Transverse colon (tissue), 4 donors: Measurements from ENCODE around the gene PIK3IP1. TPM values are rescaled to one million over a fixed set of nuclear protein-coding genes. Genes with fewer than 3 reads are reported as not detected.

Source experiments
- DNase-seq: peaks from one replicate; pipeline ENCODE4 v3.0.0-alpha.2; 2019
- H3K27ac ChIP-seq, 4 donors: fragments of 200-600 bp; sonication (generic); 2 replicates each; pipeline ENCODE4 v1.5.1; 2016 to 2018; ENCODE audit warnings: inconsistent platforms in 4 of 4
- H3K27me3 ChIP-seq: fragments of 200-600 bp; sonication (generic); 2 replicates; pipeline ENCODE4 v1.5.1; 2017; ENCODE audit warnings: inconsistent platforms
- H3K36me3 ChIP-seq, 4 donors: fragments of 200-600 bp; sonication (generic); 2 replicates each; pipeline ENCODE4 v1.5.1; 2017 to 2019; ENCODE audit warnings: inconsistent platforms in 4 of 4
- H3K4me1 ChIP-seq, 4 donors: fragments of 200-600 bp; sonication (generic); 2 replicates each; pipeline ENCODE4 v1.5.1; 2017 to 2020; ENCODE audit warnings: inconsistent platforms in 4 of 4
- H3K4me3 ChIP-seq, 4 donors: fragments of 200-600 bp; sonication (generic); 1 replicate in 1 of 4; 2 replicates in 3 of 4; pipeline versions ENCODE4 v1.5.1 to v1.6.1; 2017 to 2019; ENCODE audit warnings: inconsistent platforms in 4 of 4
- H3K9me3 ChIP-seq, 2 donors: fragments of 200-600 bp; sonication (generic); 2 replicates each; pipeline ENCODE4 v1.5.1; 2017 to 2019; ENCODE audit warnings: inconsistent platforms in 2 of 2
- EP300 ChIP-seq: sonication (generic); formaldehyde crosslinking; IDR thresholded peaks from one replicate; pipeline ENCODE4 v1.6.1; 2017; ENCODE audit warnings: antibody characterized with exemption, low read depth
- POLR2A ChIP-seq: fragments of 450-650 bp; IDR thresholded peaks from one replicate; pipeline ENCODE4 v1.6.1; 2016; ENCODE audit warnings: antibody characterized with exemption, mild to moderate bottlenecking, moderate library complexity
- POLR2AphosphoS5 ChIP-seq, 3 donors: sonication (generic); formaldehyde crosslinking; IDR thresholded peaks; one replicate each; pipeline ENCODE4 v1.6.1; 2016; ENCODE audit warnings: antibody characterized with exemption in 3 of 3
- WGBS, 2 donors: methylation state at CpG; one replicate each; pipeline ENCODE4 v1.1.5; 2018; ENCODE audit warnings: low coverage in 1 of 2; 5-methylcytosine and 5-hydroxymethylcytosine counted together
- in situ Hi-C, 4 donors: fragments of 200-750 bp; cut with MboI; loops; one replicate each; pipeline versions ENCODE4 v1.15.0 to v1.15.1; 2017; ENCODE audit warnings: low sequenced_read_pairs in 3 of 4, low pct_ligation_motif_present in 1 of 4, low pct_unique_long_range_greater_than_20kb in 1 of 4
- intact Hi-C: fragments of 100-400 bp; cut with DNase I; formaldehyde crosslinking; loops from one replicate; pipeline ENCODE4 v1.15.1; 2023; ENCODE audit warnings: low total_unique reads
- total RNA-seq, 4 donors: library from RNA; depleted of rRNA; stranded (reverse); fragments of >200 nt; gene quantifications; one replicate each; pipeline ENCODE4 v1.1.0, GENCODE V29; 2016
- TF ChIP-seq, protein P1 (sequence below), 5 experiments: fragments of 200-600 bp in 3 of 5; fragments of 450-650 bp in 2 of 5; sonication (generic) in 3 of 5; IDR thresholded peaks; 1 replicate in 2 of 5; 2 replicates in 3 of 5; pipeline ENCODE4 v1.5.1; 2016 to 2017; ENCODE audit warnings: antibody characterized with exemption in 5 of 5, inconsistent platforms in 3 of 5, mild to moderate bottlenecking in 2 of 5, moderate library complexity in 1 of 5

The PIK3IP1 gene
- total RNA-seq, 4 donors from 2014 or later = 11.6 to 46.7 (median 35.2) TPM

DNA sequence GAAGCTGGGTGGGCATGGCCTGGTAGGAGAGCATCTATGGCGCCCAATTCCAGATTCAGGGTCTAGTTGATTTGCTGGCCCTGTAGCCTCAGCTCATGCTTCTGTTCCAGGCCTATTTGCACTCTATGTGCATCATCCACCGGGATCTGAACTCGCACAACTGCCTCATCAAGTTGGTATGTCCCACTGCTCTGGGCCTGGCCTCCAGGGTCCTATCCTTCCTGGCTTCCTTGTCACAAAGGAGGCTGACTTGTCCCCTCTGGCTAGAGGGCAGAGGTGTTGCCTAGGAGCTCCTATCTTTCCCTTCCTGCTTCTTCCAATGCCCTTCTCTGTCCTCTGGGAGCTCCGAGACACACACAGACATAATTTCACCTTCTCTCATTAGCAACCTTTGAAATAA, 21.3 kb downstream of the PIK3IP1 start:
- DNase-seq = no peak
- no peaks in the 10 kb centered on the region for H3K9me3 ChIP-seq
- intact Hi-C loops (no loop called here), in situ Hi-C loops (no loop called here)
- 88 to 100% methylated on average over 1 to 4 of the region's 4 CpGs for WGBS, 2 donors
- no peak overlapping the region for H3K27ac ChIP-seq
- peaks cover 0 to 4% (median 0%) of the 10 kb centered on the region in 4 donors for H3K4me1 ChIP-seq
- H3K36me3 ChIP-seq = peaks cover 0 to 41% (median 11%) of the 10 kb centered on the region in 4 donors
- no peak overlapping the region for H3K4me3 ChIP-seq
- H3K27me3 ChIP-seq = no peaks in the 10 kb centered on the region
- TF ChIP-seq, protein P1, sequence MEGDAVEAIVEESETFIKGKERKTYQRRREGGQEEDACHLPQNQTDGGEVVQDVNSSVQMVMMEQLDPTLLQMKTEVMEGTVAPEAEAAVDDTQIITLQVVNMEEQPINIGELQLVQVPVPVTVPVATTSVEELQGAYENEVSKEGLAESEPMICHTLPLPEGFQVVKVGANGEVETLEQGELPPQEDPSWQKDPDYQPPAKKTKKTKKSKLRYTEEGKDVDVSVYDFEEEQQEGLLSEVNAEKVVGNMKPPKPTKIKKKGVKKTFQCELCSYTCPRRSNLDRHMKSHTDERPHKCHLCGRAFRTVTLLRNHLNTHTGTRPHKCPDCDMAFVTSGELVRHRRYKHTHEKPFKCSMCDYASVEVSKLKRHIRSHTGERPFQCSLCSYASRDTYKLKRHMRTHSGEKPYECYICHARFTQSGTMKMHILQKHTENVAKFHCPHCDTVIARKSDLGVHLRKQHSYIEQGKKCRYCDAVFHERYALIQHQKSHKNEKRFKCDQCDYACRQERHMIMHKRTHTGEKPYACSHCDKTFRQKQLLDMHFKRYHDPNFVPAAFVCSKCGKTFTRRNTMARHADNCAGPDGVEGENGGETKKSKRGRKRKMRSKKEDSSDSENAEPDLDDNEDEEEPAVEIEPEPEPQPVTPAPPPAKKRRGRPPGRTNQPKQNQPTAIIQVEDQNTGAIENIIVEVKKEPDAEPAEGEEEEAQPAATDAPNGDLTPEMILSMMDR (IDR thresholded peaks at IDR 0.05) = no peak
- TF ChIP-seq POLR2A = no peak
- no peak for TF ChIP-seq EP300
- no peak for TF ChIP-seq POLR2AphosphoS5 (IDR thresholded peaks at IDR 0.05)

DNA sequence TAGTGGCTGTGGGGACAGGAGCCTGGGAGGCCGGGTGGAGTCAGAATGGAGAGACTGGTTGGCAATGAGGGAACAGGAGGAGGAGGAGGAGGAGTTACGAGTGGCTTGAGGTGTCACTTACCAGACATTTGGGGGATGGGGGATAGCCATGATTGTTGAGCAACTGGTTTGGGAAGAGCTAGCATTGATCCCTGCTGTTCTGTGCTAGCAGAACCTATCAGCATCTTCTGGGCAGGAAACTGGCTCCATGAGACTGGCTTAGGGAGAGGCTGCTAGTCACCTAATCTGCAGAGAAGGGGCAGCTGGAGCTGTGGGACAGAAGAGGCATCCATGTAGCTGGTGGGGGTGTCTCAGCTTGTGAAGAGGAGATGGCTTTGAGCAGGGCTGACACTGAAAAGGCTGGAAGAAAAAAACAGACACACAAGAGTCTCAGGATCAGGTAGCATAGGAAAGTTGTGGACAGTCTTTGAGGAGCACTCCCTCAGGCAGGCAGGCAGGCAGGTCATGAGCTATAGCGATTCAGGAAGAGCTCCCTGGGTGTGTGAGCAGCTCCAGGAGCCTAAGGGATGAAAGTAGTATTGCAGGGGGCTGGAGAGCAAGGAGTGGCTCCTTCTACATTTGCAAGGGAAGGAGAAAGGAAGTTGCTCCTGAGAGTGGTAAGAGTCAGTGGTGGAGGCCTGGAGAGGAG, 22.3 kb downstream of the PIK3IP1 start:
- 73 to 89% methylated on average over 1 to 2 of the region's 3 CpGs for WGBS, 2 donors
- Histone ChIP-seq H3K27me3 (no peaks in the 10 kb centered on the region), H3K4me3 (no peak overlapping the region), H3K36me3 (peaks cover 0 to 37% (median 11%) of the 10 kb centered on the region in 4 donors), H3K4me1 (peaks cover 0 to 4% (median 0%) of the 10 kb centered on the region in 4 donors), H3K27ac (no peak overlapping the region), H3K9me3 (no peaks in the 10 kb centered on the region)
- in situ Hi-C loops (no loop called here), intact Hi-C loops (no loop called here)
- TF ChIP-seq, protein P1 (IDR thresholded peaks at IDR 0.05) = no peak
- TF ChIP-seq POLR2AphosphoS5 (IDR thresholded peaks at IDR 0.05) = no peak
- no peak for TF ChIP-seq EP300
- no peak for TF ChIP-seq POLR2A
- no peak for DNase-seq

- H3K9me3 ChIP-seq = no peaks in the 10 kb centered on the region
- intact Hi-C loops (no loop called here), in situ Hi-C loops (no loop called here)
- peaks cover 0 to 37% (median 13%) of the 10 kb centered on the region in 4 donors for H3K36me3 ChIP-seq
- no peak overlapping the region for H3K4me3 ChIP-seq
- DNase-seq = no peak
- no peak overlapping the region for H3K27ac ChIP-seq
- TF ChIP-seq POLR2A (no peak), EP300 (no peak), POLR2AphosphoS5 (IDR thresholded peaks at IDR 0.05) (no peak)
- TF ChIP-seq, protein P1 (IDR thresholded peaks at IDR 0.05) = no peak
- no peaks in the 10 kb centered on the region for H3K27me3 ChIP-seq
- peaks cover 0 to 4% (median 0%) of the 10 kb centered on the region in 4 donors for H3K4me1 ChIP-seq
- 98 to 100% methylated on average over 1 to 2 of the region's 2 CpGs for WGBS, 2 donors
Observed at GRCh38 chr22:31268281-31268680, 24.0 kb downstream of the PIK3IP1 start.

GRCh38 chr22:31263896-31264640, 28.2 kb downstream of the PIK3IP1 start:
- in situ Hi-C loops = no loop called here
- no peak for DNase-seq
- no peak for TF ChIP-seq POLR2A
- TF ChIP-seq, protein P1 (IDR thresholded peaks at IDR 0.05) = no peak
- no peak overlapping the region for H3K4me3 ChIP-seq
- no peaks in the 10 kb centered on the region for H3K27me3 ChIP-seq
- H3K4me1 ChIP-seq = no peaks in the 10 kb centered on the region
- H3K9me3 ChIP-seq = no peaks in the 10 kb centered on the region
- peaks cover 0 to 55% (median 27%) of the 10 kb centered on the region in 4 donors for H3K36me3 ChIP-seq
- intact Hi-C loops = no loop called here
- WGBS, 2 donors = 66 to 90% methylated on average over 5 to 6 of the region's 6 CpGs
- H3K27ac ChIP-seq = no peak overlapping the region
